A549 (cell line): ENCODE data around the gene KIF5C. TPM values are rescaled to one million over a fixed set of nuclear protein-coding genes. Genes with fewer than 3 reads are reported as not detected.

Experiments used
- ATAC-seq, 2 experiments: fragments of 200-7000 bp in 1 of 2; fragments of >200 bp in 1 of 2; cut with Nextera tagmentation in 1 of 2; cut with Tn5 transposase in 1 of 2; 3 replicates each; pipeline versions ENCODE4 v1.8.0 to v1.9.1; 2018 to 2020; ENCODE audit warnings: mild to moderate bottlenecking in 1 of 2, moderate library complexity in 1 of 2
- CTCF ChIA-PET: fragments of 300-600 bp; sonication (Branson Sonifier 250); formaldehyde crosslinking; extraction: SDS; loops from one replicate; lab custom pipeline; 2021; ENCODE audit warnings: antibody characterized with exemption, inconsistent platforms; lab: Yijun Ruan, JAX
- POLR2A ChIA-PET: fragments of 350-600 bp; formaldehyde crosslinking; extraction: SDS; loops from one replicate; lab custom pipeline; 2021; ENCODE audit warnings: antibody characterized with exemption, inconsistent platforms; lab: Yijun Ruan, JAX
- DNase-seq, 2 experiments: peaks; one replicate each; pipeline versions ENCODE4 v3.0.0 to v3.0.0-alpha.2; 2011 to 2016; ENCODE audit warnings: low read depth in 1 of 2, low spot score in 1 of 2
- FAIRE-seq: peaks from 2 replicates; lab custom pipeline; 2011; peaks lifted over from hg19 to GRCh38; lab: Jason Lieb, UNC
- H3K27ac ChIP-seq, 2 experiments: fragments of >200 bp; sonication (Bioruptor Twin); formaldehyde crosslinking; 3 replicates each; pipeline ENCODE4 v1.5.1; 2016 to 2017
- H3K4me1 ChIP-seq: fragments of >200 bp; sonication (Bioruptor Twin); formaldehyde crosslinking; 3 replicates; pipeline ENCODE4 v1.6.1; 2016
- H3K4me2 ChIP-seq: fragments of >200 bp; sonication (Bioruptor Twin); formaldehyde crosslinking; 3 replicates; pipeline ENCODE4 v1.6.1; 2016
- H3K4me3 ChIP-seq: fragments of >200 bp; sonication (Bioruptor Twin); formaldehyde crosslinking; 3 replicates; pipeline ENCODE4 v1.5.1; 2016
- H3K9me3 ChIP-seq: fragments of >200 bp; sonication (Bioruptor Twin); formaldehyde crosslinking; 3 replicates; pipeline ENCODE4 v1.6.1; 2016
- BHLHE40 ChIP-seq: IDR thresholded peaks from 2 replicates; pipeline ENCODE4 v1.6.1; 2012; ENCODE audit warnings: low read depth, low read length, inconsistent platforms
- CBX2 ChIP-seq: fragments of 200-600 bp; sonication (generic); IDR thresholded peaks from 2 replicates; pipeline ENCODE4 v1.6.1; 2016; ENCODE audit warnings: low read depth, mild to moderate bottlenecking, borderline replicate concordance
- E2F6 ChIP-seq: IDR thresholded peaks from 2 replicates; pipeline ENCODE4 v1.6.1; 2012; ENCODE audit warnings: low read depth, borderline replicate concordance
- EHF ChIP-seq: fragments of 250-450 bp; sonication (Bioruptor Pico); IDR thresholded peaks from 2 replicates; pipeline ENCODE4 v1.5.0; 2020; ENCODE audit warnings: mild to moderate bottlenecking
- FOSB ChIP-seq: fragments of 250-450 bp; sonication (Bioruptor Pico); IDR thresholded peaks from 2 replicates; pipeline ENCODE4 v1.5.0; 2020; ENCODE audit warnings: mild to moderate bottlenecking, moderate library complexity
- FOSL2 ChIP-seq, 2 experiments: fragments of 450-650 bp in 1 of 2; fragments of >200 bp in 1 of 2; sonication (Bioruptor Twin) in 1 of 2; formaldehyde crosslinking; IDR thresholded peaks; 2 replicates each; pipeline versions ENCODE4 v1.5.0 to v1.6.1; 2016 to 2020; ENCODE audit warnings: mild to moderate bottlenecking in 1 of 2, moderate library complexity in 1 of 2
- FOXS1 ChIP-seq: fragments of 250-450 bp; sonication (Bioruptor Pico); IDR thresholded peaks from 2 replicates; pipeline ENCODE4 v1.5.0; 2020; ENCODE audit warnings: mild to moderate bottlenecking, moderate library complexity
- HOXB5 ChIP-seq: fragments of 250-450 bp; sonication (Bioruptor Pico); IDR thresholded peaks from 2 replicates; pipeline ENCODE4 v1.5.0; 2020; ENCODE audit warnings: mild to moderate bottlenecking, moderate library complexity
- KDM1A ChIP-seq: fragments of 200-600 bp; sonication (generic); IDR thresholded peaks from 2 replicates; pipeline ENCODE4 v1.6.1; 2016; ENCODE audit warnings: low read depth, mild to moderate bottlenecking
- MAFK ChIP-seq: fragments of 450-650 bp; IDR thresholded peaks from 2 replicates; pipeline ENCODE4 v1.6.1; 2014; ENCODE audit not compliant: partially characterized antibody
- MAX ChIP-seq: IDR thresholded peaks from 2 replicates; pipeline ENCODE4 v1.6.1; 2012
- MAZ ChIP-seq: fragments of 150-350 bp; IDR thresholded peaks from 2 replicates; pipeline ENCODE4 v1.6.1; 2014; ENCODE audit warnings: antibody characterized with exemption, low read depth, low read length, borderline replicate concordance
- MYC ChIP-seq: IDR thresholded peaks from 2 replicates; pipeline ENCODE4 v1.6.1; 2012; ENCODE audit warnings: mild to moderate bottlenecking, inconsistent platforms, low read length, improper control_type of control experiment, borderline replicate concordance
- NFE2L2 ChIP-seq: fragments of 150-350 bp; conservative IDR thresholded peaks from 2 replicates; pipeline ENCODE4 v1.6.1; 2014; ENCODE audit warnings: low read length
- NR3C1 ChIP-seq: fragments of >200 bp; sonication (Bioruptor Twin); formaldehyde crosslinking; IDR thresholded peaks from 3 replicates; pipeline ENCODE4 v1.6.1; 2017
- PBX3 ChIP-seq: IDR thresholded peaks from 2 replicates; pipeline ENCODE4 v1.6.1; 2012
- PHF8 ChIP-seq: fragments of 200-600 bp; sonication (generic); IDR thresholded peaks from 2 replicates; pipeline ENCODE4 v1.6.1; 2016; ENCODE audit warnings: low read depth, mild to moderate bottlenecking, antibody characterized with exemption, moderate library complexity, borderline replicate concordance
- REST ChIP-seq: fragments of 200-600 bp; sonication (generic); IDR thresholded peaks from 2 replicates; pipeline ENCODE4 v1.6.1; 2016; ENCODE audit warnings: antibody characterized with exemption, mild to moderate bottlenecking, moderate library complexity
- TFCP2L1 ChIP-seq: fragments of 250-450 bp; sonication (Bioruptor Pico); IDR thresholded peaks from 2 replicates; pipeline ENCODE4 v1.5.0; 2021; ENCODE audit warnings: mild to moderate bottlenecking
- USF2 ChIP-seq: fragments of 450-650 bp; IDR thresholded peaks from 2 replicates; pipeline ENCODE4 v1.6.1; 2014; ENCODE audit warnings: antibody characterized with exemption
- ZC3H11A ChIP-seq: fragments of 450-650 bp; IDR thresholded peaks from 2 replicates; pipeline ENCODE4 v1.6.1; 2014; ENCODE audit warnings: antibody characterized with exemption, mild to moderate bottlenecking
- ZFP36 ChIP-seq: fragments of 450-650 bp; IDR thresholded peaks from 2 replicates; pipeline ENCODE4 v1.6.1; 2014; ENCODE audit warnings: borderline replicate concordance; ENCODE audit not compliant: partially characterized antibody
- ZNF302 ChIP-seq: fragments of 250-450 bp; sonication (Bioruptor Pico); IDR thresholded peaks from 2 replicates; pipeline ENCODE4 v1.9.0; 2021; ENCODE audit warnings: inconsistent platforms, mild to moderate bottlenecking, moderate library complexity
- ZSCAN20 ChIP-seq: fragments of 250-450 bp; sonication (Bioruptor Pico); IDR thresholded peaks from 2 replicates; pipeline ENCODE4 v1.8.0; 2022; ENCODE audit warnings: mild to moderate bottlenecking, moderate library complexity
- WGBS: methylation state at CpG from one replicate; pipeline ENCODE4 v1.1.6; 2017; ENCODE audit errors: missing lambda C conversion rate; 5-methylcytosine and 5-hydroxymethylcytosine counted together
- polyA plus RNA-seq, 4 experiments: library from polyadenylated mRNA; depleted of rRNA in 3 of 4; stranded (reverse); fragments of >200 nt; fragmentation: RNase III in 1 of 4; extraction: RNeasy Plus Mini Kit Qiagen cat#74134 plus additional on column Dnase treatment in 1 of 4; gene quantifications; 2 replicates in 3 of 4; 3 replicates in 1 of 4; pipeline ENCODE4 v1.2.3, GENCODE V29; 2011 to 2017

KIF5C gene
- polyA plus RNA-seq, 2 of the 4 experiments (the other 2 are of a cell fraction), result 0.27 to 0.30 TPM

- FAIRE-seq (no peak), ATAC-seq (no peak), DNase-seq (no peak)
- H3K9me3 ChIP-seq, result peaks cover 17% of the 10 kb centered on the region; the same call in 2 of the 3 replicates
- no peak for TF ChIP-seq USF2
- TF ChIP-seq EHF (CRISPR knock-in tag), result no peak
- H3K4me3 ChIP-seq, result no peak overlapping the region
- ChIA-PET CTCF (no interaction called here), POLR2A (no interaction called here)
- no peak overlapping the region for H3K27ac ChIP-seq
- no peaks in the 10 kb centered on the region for H3K4me1 ChIP-seq
- 0% methylated on average over 1 of the region's 1 CpG for WGBS
- no peak overlapping the region for H3K4me2 ChIP-seq
Measured at GRCh38 chr2:148917431-148917830, 42.4 kb downstream of the KIF5C start.

GRCh38 chr2:148918554-148918953 is 43.5 kb downstream of the KIF5C start:
- ATAC-seq (no peak), FAIRE-seq (no peak), DNase-seq (no peak)
- Histone ChIP-seq H3K9me3 (peaks cover 17% of the 10 kb centered on the region; the same call in 2 of the 3 replicates), H3K4me3 (no peak overlapping the region), H3K4me2 (no peak overlapping the region), H3K27ac (no peak overlapping the region), H3K4me1 (no peaks in the 10 kb centered on the region)
- POLR2A ChIA-PET, result no interaction called here
- 2% methylated on average over 2 of the region's 2 CpGs for WGBS
- CTCF ChIA-PET, result interaction anchor here (0.6 to 1.0 kb wide), 2 partner anchors 9 to 921 kb away, joined by 3 read pairs; no protein-coding TSS in a partner anchor
- TF ChIP-seq MAX (no peak), HOXB5 (CRISPR knock-in tag) (no peak), ZC3H11A (no peak), CBX2 (no peak), ZSCAN20 (CRISPR knock-in tag) (no peak), ZNF302 (CRISPR knock-in tag) (no peak), MYC (no peak), TFCP2L1 (no peak), BHLHE40 (no peak), NR3C1 (no peak), PBX3 (no peak)

GRCh38 chr2:148920559-148920958 is 45.5 kb downstream of the KIF5C start:
- FAIRE-seq (no peak), ATAC-seq (no peak)
- POLR2A ChIA-PET, result no interaction called here

More at GRCh38 chr2:148920559-148920958, 45.5 kb downstream of the KIF5C start:
- DNase-seq, result no peak
- no peak for TF ChIP-seq MAZ
- no peak for TF ChIP-seq E2F6
- TF ChIP-seq FOSB (CRISPR knock-in tag), result no peak
- TF ChIP-seq NR3C1, result no peak
- no peak for TF ChIP-seq ZFP36
- TF ChIP-seq PHF8, result no peak
- no peak for TF ChIP-seq KDM1A
- no peak for TF ChIP-seq NFE2L2
- no peak for TF ChIP-seq FOSL2 (IDR thresholded peaks at IDR 0.05)
- TF ChIP-seq FOSL2 (CRISPR knock-in tag; IDR thresholded peaks at IDR 0.05), result no peak
- TF ChIP-seq REST, result no peak
- TF ChIP-seq FOXS1, result no peak
- TF ChIP-seq ZC3H11A, result no peak
- TF ChIP-seq MAFK, result no peak
- WGBS, result 19% methylated on average over 1 of the region's 1 CpG
- CTCF ChIA-PET, result no interaction called here
- peaks cover 17% of the 10 kb centered on the region; the same call in 2 of the 3 replicates for H3K9me3 ChIP-seq
- no peak overlapping the region for H3K4me2 ChIP-seq
- H3K27ac ChIP-seq, result no peak overlapping the region
- no peak overlapping the region for H3K4me3 ChIP-seq
- H3K4me1 ChIP-seq, result no peaks in the 10 kb centered on the region
